ENCODE results near the gene LHX5. TPM values are rescaled to one million over a fixed set of nuclear protein-coding genes. Genes with fewer than 3 reads are reported as not detected.

Gene LHX5
- total RNA-seq, 2 donors from 2014 or later, result 0.18 TPM; not detected in 1

DNA sequence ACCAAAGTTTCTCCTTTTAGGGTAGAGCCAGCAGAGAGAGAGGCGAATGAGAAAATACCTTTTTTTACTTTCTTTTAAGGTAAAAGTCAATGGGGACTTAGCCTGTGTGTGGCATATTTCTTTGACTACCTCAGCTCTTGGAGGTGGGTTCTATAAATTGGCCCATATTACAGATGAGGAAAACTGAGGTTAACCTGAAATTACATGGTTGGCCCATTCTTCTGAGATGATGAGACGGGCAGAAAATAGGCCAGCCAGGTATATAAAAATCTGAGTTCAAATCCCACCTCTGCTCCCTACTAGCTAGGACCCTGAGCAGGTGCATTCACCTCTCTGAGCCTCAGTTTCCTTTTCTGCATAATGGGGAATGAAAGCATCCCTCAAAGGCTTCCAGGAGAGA, 22.4 kb downstream of the LHX5 start:
- H3K36me3 ChIP-seq (ENCODE audit: control insufficient read depth, insufficient read depth, low read length), result no peaks in the 10 kb centered on the region
- Mint-ChIP-seq H3K9me3 (peaks cover 7% of the 10 kb centered on the region), H3K4me1 (peaks cover 5% of the 10 kb centered on the region), H3K27ac (no peak overlapping the region), H3K36me3 (ENCODE audit: low read depth) (no peaks in the 10 kb centered on the region), H3K4me3 (no peak overlapping the region), H3K27me3 (ENCODE audit: insufficient read depth) (peaks cover 51% of the 10 kb centered on the region)
- H3K4me3 ChIP-seq (ENCODE audit: low read length), result no peak overlapping the region
- H3K27me3 ChIP-seq (ENCODE audit: control insufficient read depth, insufficient read depth, low read length, poor library complexity, severe bottlenecking), result peaks cover 20% of the 10 kb centered on the region
- H3K27ac ChIP-seq (ENCODE audit: low read depth, low read length), result no peak overlapping the region
- H3K9ac ChIP-seq (ENCODE audit: extremely low read depth, low read length, poor library complexity, severe bottlenecking), result no peak overlapping the region
- TF ChIP-seq CTCF (conservative IDR thresholded peaks at IDR 0.05), result no peak
- no peak for DNase-seq
- no peaks in the 10 kb centered on the region for H3K9me3 ChIP-seq (ENCODE audit: control insufficient read depth, low read length)
- 83 to 91% methylated on average over 1 to 2 of the region's 2 CpGs for WGBS, 2 experiments (ENCODE audit: insufficient coverage in 1 of 2, insufficient read length in 1 of 2)
- no peaks in the 10 kb centered on the region for H3K4me1 ChIP-seq (ENCODE audit: control insufficient read depth, insufficient read depth, low read length)

GRCh38 chr12:113448873-113449272, 22.8 kb downstream of the LHX5 start:
- no peak for TF ChIP-seq CTCF (conservative IDR thresholded peaks at IDR 0.05)
- no peak overlapping the region for H3K27ac Mint-ChIP-seq
- Histone ChIP-seq H3K27ac (ENCODE audit: low read depth, low read length) (no peak overlapping the region), H3K27me3 (ENCODE audit: control insufficient read depth, insufficient read depth, low read length, poor library complexity, severe bottlenecking) (peaks cover 24% of the 10 kb centered on the region), H3K9ac (ENCODE audit: extremely low read depth, low read length, poor library complexity, severe bottlenecking) (no peak overlapping the region), H3K4me3 (ENCODE audit: low read length) (no peak overlapping the region), H3K36me3 (ENCODE audit: control insufficient read depth, insufficient read depth, low read length) (no peaks in the 10 kb centered on the region), H3K9me3 (ENCODE audit: control insufficient read depth, low read length) (no peaks in the 10 kb centered on the region), H3K4me1 (ENCODE audit: control insufficient read depth, insufficient read depth, low read length) (no peaks in the 10 kb centered on the region)
- WGBS, 2 experiments (ENCODE audit: insufficient coverage in 1 of 2, insufficient read length in 1 of 2), result 88 to 95% methylated on average over 4 to 7 of the region's 7 CpGs
- no peak for DNase-seq
- H3K27me3 Mint-ChIP-seq (ENCODE audit: insufficient read depth), result peaks cover 56% of the 10 kb centered on the region
- H3K9me3 Mint-ChIP-seq, result peaks cover 7% of the 10 kb centered on the region
- peaks cover 5% of the 10 kb centered on the region for H3K4me1 Mint-ChIP-seq
- no peaks in the 10 kb centered on the region for H3K36me3 Mint-ChIP-seq (ENCODE audit: low read depth)
- no peak overlapping the region for H3K4me3 Mint-ChIP-seq

DNA sequence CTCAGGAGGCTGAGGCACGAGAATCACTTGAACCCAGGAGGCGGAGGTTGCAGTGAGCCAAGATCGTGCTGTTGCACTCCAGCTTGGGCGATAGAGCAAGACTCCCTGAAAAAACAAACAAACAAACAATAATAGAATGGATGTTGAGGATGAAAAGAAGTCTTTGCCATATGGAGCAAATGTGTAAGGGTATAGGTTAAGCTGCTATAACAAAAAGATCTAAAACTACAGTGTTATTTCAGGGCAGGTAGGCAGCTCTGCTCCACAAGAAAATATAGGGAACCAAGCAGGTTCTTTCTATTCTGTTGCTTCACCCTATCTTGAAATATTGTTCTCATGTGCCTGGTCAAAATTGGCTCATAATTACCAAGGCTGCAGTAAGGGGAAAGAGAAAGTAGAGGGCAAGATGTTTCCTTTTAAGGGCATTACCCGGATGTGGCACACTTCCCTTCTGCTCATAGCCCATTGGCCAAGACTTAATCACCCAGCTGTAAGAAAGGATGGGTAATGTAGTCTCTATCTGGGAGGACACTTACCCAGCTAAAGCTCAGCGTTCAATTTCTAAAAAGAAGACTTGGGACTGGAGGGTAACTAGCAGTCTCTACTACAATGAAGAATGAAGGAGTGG, 26.0 kb downstream of the LHX5 start:
- H3K36me3 ChIP-seq (ENCODE audit: control insufficient read depth, insufficient read depth, low read length), result no peaks in the 10 kb centered on the region
- no peak for DNase-seq
- no peak overlapping the region for H3K27ac Mint-ChIP-seq
- H3K27me3 ChIP-seq (ENCODE audit: control insufficient read depth, insufficient read depth, low read length, poor library complexity, severe bottlenecking), result peaks cover 48% of the 10 kb centered on the region
- no peak overlapping the region for H3K9ac ChIP-seq (ENCODE audit: extremely low read depth, low read length, poor library complexity, severe bottlenecking)
- no peak for TF ChIP-seq CTCF (conservative IDR thresholded peaks at IDR 0.05)
- H3K4me1 ChIP-seq (ENCODE audit: control insufficient read depth, insufficient read depth, low read length), result peaks cover 4% of the 10 kb centered on the region
- 88% methylated on average over 4 to 5 of the region's 6 CpGs for WGBS, 2 experiments (ENCODE audit: insufficient coverage in 1 of 2, insufficient read length in 1 of 2)
- H3K4me3 Mint-ChIP-seq, result no peak overlapping the region
- H3K4me1 Mint-ChIP-seq, result peaks cover 13% of the 10 kb centered on the region
- no peak overlapping the region for H3K27ac ChIP-seq (ENCODE audit: low read depth, low read length)
- peaks cover 7% of the 10 kb centered on the region for H3K9me3 Mint-ChIP-seq
- no peaks in the 10 kb centered on the region for H3K9me3 ChIP-seq (ENCODE audit: control insufficient read depth, low read length)
- no peak overlapping the region for H3K4me3 ChIP-seq (ENCODE audit: low read length)
- peaks cover 88% of the 10 kb centered on the region for H3K27me3 Mint-ChIP-seq (ENCODE audit: insufficient read depth)
- H3K36me3 Mint-ChIP-seq (ENCODE audit: low read depth), result no peaks in the 10 kb centered on the region

All from endodermal cell (in vitro differentiated cells).